Parathyroid adenoma (tissue), 2 donors: ENCODE measurements around the gene TCTN1.
"Not testable (repeated sequence)": the region's sequence is repeated elsewhere in the genome, so short reads cannot be mapped to it uniquely, and the experiment has no call there.

Experiments
- H2AFZ ChIP-seq: fragments of 300-600 bp; sonication (generic); one replicate; pipeline ENCODE4 v1.7.0; 2017; ENCODE audit warnings: antibody characterized with exemption, mild to moderate bottlenecking
- H3K27ac ChIP-seq: fragments of 300-600 bp; sonication (generic); one replicate; pipeline ENCODE4 v1.7.0; 2017
- H3K27me3 ChIP-seq: fragments of 300-600 bp; sonication (generic); one replicate; pipeline ENCODE4 v1.7.0; 2017; ENCODE audit warnings: low read length; ENCODE audit not compliant: control insufficient read depth, insufficient read depth
- H3K36me3 ChIP-seq: fragments of 300-600 bp; sonication (generic); one replicate; pipeline ENCODE4 v1.7.0; 2017; ENCODE audit warnings: low read length; ENCODE audit not compliant: control insufficient read depth, insufficient read depth
- H3K4me1 ChIP-seq: fragments of 300-600 bp; sonication (generic); one replicate; pipeline ENCODE4 v1.7.0; 2017; ENCODE audit warnings: control low read depth
- H3K4me2 ChIP-seq: fragments of 300-600 bp; sonication (generic); one replicate; pipeline ENCODE4 v1.7.0; 2017; ENCODE audit warnings: low read length
- H3K4me3 ChIP-seq: fragments of 300-600 bp; sonication (generic); one replicate; pipeline ENCODE4 v1.7.0; 2017; ENCODE audit warnings: low read depth, low read length
- H3K79me2 ChIP-seq: fragments of 300-600 bp; sonication (generic); one replicate; pipeline ENCODE4 v1.7.0; 2017; ENCODE audit warnings: control low read depth
- H3K9ac ChIP-seq: fragments of 300-600 bp; sonication (generic); one replicate; pipeline ENCODE4 v1.7.0; 2017; ENCODE audit warnings: mild to moderate bottlenecking
- H3K9me3 ChIP-seq: fragments of 300-600 bp; sonication (generic); one replicate; pipeline ENCODE4 v1.7.0; 2017; ENCODE audit warnings: low read length; ENCODE audit not compliant: control insufficient read depth
- CTCF ChIP-seq: fragments of 300-600 bp; sonication (generic); IDR thresholded peaks from one replicate; pipeline ENCODE4 v1.7.0; 2017; ENCODE audit warnings: antibody characterized with exemption, mild to moderate bottlenecking
- donor health status: primary hyperparathyroidism.

TCTN1 gene

GRCh38 chr12:110581931-110582275 is 32.0 kb upstream of the TCTN1 start:
- H3K4me3 ChIP-seq = peak overlapping the region; percentile 79
- H3K27ac ChIP-seq = peak overlapping the region; percentile 85
- peaks cover 16% of the 10 kb centered on the region for H3K4me1 ChIP-seq
- H3K9ac ChIP-seq = no peak overlapping the region
- H2AFZ ChIP-seq = peak overlapping the region; percentile 79
- no peak for TF ChIP-seq CTCF
- peak overlapping the region; percentile 87 for H3K4me2 ChIP-seq
- H3K79me2 ChIP-seq = peaks cover 50% of the 10 kb centered on the region
- H3K27me3 ChIP-seq = no peaks in the 10 kb centered on the region
- H3K36me3 ChIP-seq = no peaks in the 10 kb centered on the region
- no peaks in the 10 kb centered on the region for H3K9me3 ChIP-seq

- Histone ChIP-seq H2AFZ (peak overlapping the region; percentile 79), H3K9me3 (no peaks in the 10 kb centered on the region), H3K9ac (peak overlapping the region; percentile 62), H3K36me3 (no peaks in the 10 kb centered on the region), H3K4me1 (peaks cover 16% of the 10 kb centered on the region), H3K27ac (peak overlapping the region; percentile 85), H3K27me3 (no peaks in the 10 kb centered on the region), H3K79me2 (peaks cover 49% of the 10 kb centered on the region), H3K4me2 (peak overlapping the region; percentile 87), H3K4me3 (peak overlapping the region; percentile 79)
- TF ChIP-seq CTCF = no peak
Measured at GRCh38 chr12:110582276-110583136, 31.4 kb upstream of the TCTN1 start.

- Histone ChIP-seq H3K4me3 (peak within 1 kb of the TSS; percentile 79), H3K27ac (peak within 1 kb of the TSS; percentile 85), H3K9ac (peak within 1 kb of the TSS; percentile 62), H3K9me3 (no peaks in the 10 kb centered on the region), H3K79me2 (peaks cover 42% of the 10 kb centered on the region), H3K4me2 (peak within 1 kb of the TSS; percentile 87), H3K36me3 (no peaks in the 10 kb centered on the region), H2AFZ (peak within 1 kb of the TSS; percentile 85), H3K27me3 (no peaks in the 10 kb centered on the region), H3K4me1 (peaks cover 16% of the 10 kb centered on the region)
- TF ChIP-seq CTCF = no peak
Measured at GRCh38 chr12:110583137-110584059, 30.5 kb upstream of the TCTN1 start, which contains the start of gene PPTC7. Gene PPTC7 (minus strand): TSS chr12:110583318. CDS start chr12:110583031, 287 bp downstream.

- H3K4me1 ChIP-seq = peaks cover 14% of the 10 kb centered on the region
- peak overlapping the region; percentile 52 for H3K27ac ChIP-seq
- no peaks in the 10 kb centered on the region for H3K9me3 ChIP-seq
- H3K4me3 ChIP-seq = no peak overlapping the region
- H3K27me3 ChIP-seq = no peaks in the 10 kb centered on the region
- H3K4me2 ChIP-seq = peak overlapping the region; percentile 25
- H3K79me2 ChIP-seq = peaks cover 23% of the 10 kb centered on the region
- no peak for TF ChIP-seq CTCF
- no peak overlapping the region for H3K9ac ChIP-seq
- H2AFZ ChIP-seq = peak overlapping the region; percentile 88
- H3K36me3 ChIP-seq = no peaks in the 10 kb centered on the region
Measured at GRCh38 chr12:110585231-110585799, 28.6 kb upstream of the TCTN1 start.

GRCh38 chr12:110587102-110587501 is 26.8 kb upstream of the TCTN1 start:
- not testable (repeated sequence) for H3K4me3 ChIP-seq, H3K79me2 ChIP-seq, H3K36me3 ChIP-seq, H3K27ac ChIP-seq, H2AFZ ChIP-seq, H3K4me2 ChIP-seq, H3K9me3 ChIP-seq, H3K9ac ChIP-seq, H3K27me3 ChIP-seq
- peaks cover 26% of the 10 kb centered on the region for H3K4me1 ChIP-seq
